SH-SY5Y (cell line): ENCODE data around the gene HOXA10.

ENCODE experiments used
- GATA2 ChIP-seq: IDR thresholded peaks from 2 replicates; pipeline ENCODE4 v1.6.1; 2011; ENCODE audit warnings: mild to moderate bottlenecking, low read depth, low read length
- GATA3 ChIP-seq: IDR thresholded peaks from 2 replicates; pipeline ENCODE4 v1.6.1; 2011; ENCODE audit warnings: low read depth, mild to moderate bottlenecking, low read length, moderate library complexity

- TF ChIP-seq GATA2 (no peak), GATA3 (no peak)
Measured at GRCh38 chr7:27181795-27182275, 7.7 kb upstream of the HOXA10 start.
